Neutrophil (primary cell): ENCODE measurements around the gene FRMPD1.

Source experiments
- H3K27ac ChIP-seq: fragments of 200-600 bp; sonication (generic); 2 replicates; pipeline ENCODE4 v1.5.1; 2016; ENCODE audit warnings: mild to moderate bottlenecking, moderate library complexity
- H3K27me3 ChIP-seq: fragments of 200-600 bp; sonication (generic); 2 replicates; pipeline ENCODE4 v1.6.0; 2016; ENCODE audit warnings: mild to moderate bottlenecking
- H3K36me3 ChIP-seq: fragments of 200-600 bp; sonication (generic); 2 replicates; pipeline ENCODE4 v1.5.1; 2017
- H3K4me1 ChIP-seq, 2 experiments: fragments of 200-600 bp in 1 of 2; sonication (generic) in 1 of 2; 1 replicate in 1 of 2; 2 replicates in 1 of 2; pipeline versions ENCODE4 v1.5.1 to v1.6.1; 2013 to 2016; ENCODE audit warnings: low read depth in 1 of 2, low read length in 1 of 2, mild to moderate bottlenecking in 1 of 2, moderate library complexity in 1 of 2; ENCODE audit not compliant: control insufficient read depth in 1 of 2, insufficient read depth in 1 of 2
- H3K4me3 ChIP-seq, 2 experiments: fragments of 200-600 bp in 1 of 2; sonication (generic) in 1 of 2; 1 replicate in 1 of 2; 2 replicates in 1 of 2; pipeline ENCODE4 v1.5.1; 2013 to 2016; ENCODE audit warnings: low read depth in 1 of 2, low read length in 1 of 2, mild to moderate bottlenecking in 1 of 2, moderate library complexity in 1 of 2
- H3K9me3 ChIP-seq: fragments of 200-600 bp; sonication (generic); 2 replicates; pipeline ENCODE4 v1.5.1; 2016
- CTCF ChIP-seq: fragments of 200-600 bp; sonication (generic); IDR thresholded peaks from 2 replicates; pipeline ENCODE4 v1.5.1; 2016; ENCODE audit warnings: antibody characterized with exemption

The FRMPD1 gene

GRCh38 chr9:37611014-37611413, 39.7 kb upstream of the FRMPD1 start:
- Histone ChIP-seq H3K27ac (no peak overlapping the region), H3K4me1 (no peaks in the 10 kb centered on the region), H3K4me3 (no peak overlapping the region), H3K27me3 (peaks cover 50% of the 10 kb centered on the region), H3K36me3 (no peaks in the 10 kb centered on the region), H3K9me3 (no peaks in the 10 kb centered on the region)
- TF ChIP-seq CTCF = no peak

- no peak overlapping the region for H3K27ac ChIP-seq
- TF ChIP-seq CTCF = no peak
- H3K27me3 ChIP-seq = peaks cover 41% of the 10 kb centered on the region
- H3K4me1 ChIP-seq = no peaks in the 10 kb centered on the region
- H3K36me3 ChIP-seq = no peaks in the 10 kb centered on the region
- no peaks in the 10 kb centered on the region for H3K9me3 ChIP-seq
- H3K4me3 ChIP-seq = no peak overlapping the region
Measured at GRCh38 chr9:37611961-37612360, 38.8 kb upstream of the FRMPD1 start.

GRCh38 chr9:37617161-37617560, 33.6 kb upstream of the FRMPD1 start:
- Histone ChIP-seq H3K36me3 (no peaks in the 10 kb centered on the region), H3K4me1 (no peaks in the 10 kb centered on the region), H3K27ac (no peak overlapping the region), H3K9me3 (no peaks in the 10 kb centered on the region), H3K4me3 (no peak overlapping the region), H3K27me3 (peaks cover 25% of the 10 kb centered on the region)
- TF ChIP-seq CTCF = no peak

GRCh38 chr9:37617832-37618231, 32.9 kb upstream of the FRMPD1 start:
- no peak overlapping the region for H3K4me3 ChIP-seq
- no peaks in the 10 kb centered on the region for H3K4me1 ChIP-seq
- no peak overlapping the region for H3K27ac ChIP-seq
- no peak for TF ChIP-seq CTCF
- peaks cover 21% of the 10 kb centered on the region for H3K27me3 ChIP-seq
- H3K9me3 ChIP-seq = no peaks in the 10 kb centered on the region
- H3K36me3 ChIP-seq = no peaks in the 10 kb centered on the region

- Histone ChIP-seq H3K4me1 (no peaks in the 10 kb centered on the region), H3K9me3 (no peaks in the 10 kb centered on the region), H3K27ac (no peak overlapping the region), H3K27me3 (peaks cover 12% of the 10 kb centered on the region), H3K36me3 (no peaks in the 10 kb centered on the region), H3K4me3 (no peak overlapping the region)
- TF ChIP-seq CTCF = no peak
Measured at GRCh38 chr9:37618817-37619216, 31.9 kb upstream of the FRMPD1 start.

- H3K27me3 ChIP-seq = peaks cover 4% of the 10 kb centered on the region
- H3K36me3 ChIP-seq = no peaks in the 10 kb centered on the region
- no peak overlapping the region for H3K27ac ChIP-seq
- H3K9me3 ChIP-seq = no peaks in the 10 kb centered on the region
- no peaks in the 10 kb centered on the region for H3K4me1 ChIP-seq
- no peak for TF ChIP-seq CTCF
- H3K4me3 ChIP-seq = no peak overlapping the region
Measured at GRCh38 chr9:37619806-37620205, 30.9 kb upstream of the FRMPD1 start.
